Liver (tissue), 9 donors: ENCODE measurements around the gene FMO2. TPM values are rescaled to one million over a fixed set of nuclear protein-coding genes. Genes with fewer than 3 reads are reported as not detected.

Experiments
- DNase-seq: peaks from one replicate; pipeline ENCODE4 v3.0.0-alpha.2; 2017; ENCODE audit warnings: low spot score
- H3K27ac ChIP-seq, 2 donors: one replicate each; pipeline ENCODE4 v1.7.0; 2013; ENCODE audit warnings: inconsistent platforms in 2 of 2, low read length in 2 of 2, control low read depth in 1 of 2, low read depth in 1 of 2, mild to moderate bottlenecking in 1 of 2
- H3K27me3 ChIP-seq, 4 donors: one replicate each; pipeline versions ENCODE4 v1.6.1 to v1.7.0; 2013; ENCODE audit warnings: low read length in 3 of 4, inconsistent platforms in 1 of 4, mild to moderate bottlenecking in 1 of 4, moderate library complexity in 1 of 4; ENCODE audit not compliant: control insufficient read depth in 4 of 4, insufficient read depth in 4 of 4
- H3K36me3 ChIP-seq, 4 donors: one replicate each; pipeline versions ENCODE4 v1.6.1 to v1.7.0; 2013; ENCODE audit warnings: low read length in 3 of 4, mild to moderate bottlenecking in 3 of 4, low read depth in 1 of 4, moderate library complexity in 1 of 4; ENCODE audit not compliant: control insufficient read depth in 4 of 4, insufficient read depth in 3 of 4
- H3K4me1 ChIP-seq, 4 donors: one replicate each; pipeline versions ENCODE4 v1.6.1 to v1.7.0; 2013; ENCODE audit warnings: low read length in 3 of 4, mild to moderate bottlenecking in 3 of 4, moderate library complexity in 1 of 4; ENCODE audit not compliant: control insufficient read depth in 4 of 4, insufficient read depth in 4 of 4
- H3K4me3 ChIP-seq, 3 donors: one replicate each; pipeline versions ENCODE4 v1.6.1 to v1.7.0; 2013; ENCODE audit warnings: low read length in 3 of 3, control low read depth in 1 of 3, low read depth in 1 of 3, mild to moderate bottlenecking in 1 of 3
- H3K9ac ChIP-seq, 2 donors: one replicate each; pipeline ENCODE4 v1.7.0; 2013; ENCODE audit warnings: low read length in 2 of 2, mild to moderate bottlenecking in 2 of 2, moderate library complexity in 2 of 2, control low read depth in 1 of 2, low read depth in 1 of 2
- H3K9me3 ChIP-seq, 4 donors: one replicate each; pipeline versions ENCODE4 v1.6.1 to v1.7.0; 2013; ENCODE audit warnings: low read length in 3 of 4; ENCODE audit not compliant: control insufficient read depth in 4 of 4
- EGR1 ChIP-seq, 2 donors: IDR thresholded peaks; 2 replicates each; pipeline ENCODE4 v1.6.1; 2016 to 2018; ENCODE audit warnings: antibody characterized with exemption in 2 of 2, low read depth in 2 of 2
- FOXA1 ChIP-seq: IDR thresholded peaks from 2 replicates; pipeline ENCODE4 v1.6.1; 2016; ENCODE audit warnings: antibody characterized with exemption
- FOXA2 ChIP-seq: IDR thresholded peaks from 2 replicates; pipeline ENCODE4 v1.6.1; 2016; ENCODE audit warnings: antibody characterized with exemption
- GABPA ChIP-seq, 2 donors: IDR thresholded peaks in 1 of 2; conservative IDR thresholded peaks in 1 of 2; 2 replicates each; pipeline ENCODE4 v1.6.1; 2016; ENCODE audit warnings: antibody characterized with exemption in 2 of 2, mild to moderate bottlenecking in 1 of 2, moderate library complexity in 1 of 2
- HNF4A ChIP-seq, 2 donors: conservative IDR thresholded peaks; 2 replicates each; pipeline ENCODE4 v1.6.1; 2016; ENCODE audit warnings: antibody characterized with exemption in 2 of 2, mild to moderate bottlenecking in 2 of 2
- HNF4G ChIP-seq: IDR thresholded peaks from 2 replicates; pipeline ENCODE4 v1.6.1; 2016; ENCODE audit warnings: antibody characterized with exemption
- JUND ChIP-seq, 2 donors: IDR thresholded peaks; 2 replicates each; pipeline ENCODE4 v1.6.1; 2016; ENCODE audit warnings: antibody characterized with exemption in 2 of 2
- NR2F2 ChIP-seq: IDR thresholded peaks from 2 replicates; pipeline ENCODE4 v1.6.1; 2016; ENCODE audit warnings: antibody characterized with exemption
- RAD21 ChIP-seq, 2 donors: IDR thresholded peaks; 2 replicates each; pipeline ENCODE4 v1.6.1; 2016; ENCODE audit warnings: antibody characterized with exemption in 2 of 2, mild to moderate bottlenecking in 2 of 2
- RXRA ChIP-seq, 2 donors: IDR thresholded peaks; 2 replicates each; pipeline ENCODE4 v1.6.1; 2017 to 2018; ENCODE audit warnings: antibody characterized with exemption in 2 of 2, mild to moderate bottlenecking in 1 of 2
- SP1 ChIP-seq: IDR thresholded peaks from 2 replicates; pipeline ENCODE4 v1.6.1; 2018; ENCODE audit warnings: antibody characterized with exemption, mild to moderate bottlenecking
- TAF1 ChIP-seq: conservative IDR thresholded peaks from 2 replicates; pipeline ENCODE4 v1.6.1; 2016; ENCODE audit warnings: antibody characterized with exemption, mild to moderate bottlenecking
- YY1 ChIP-seq: IDR thresholded peaks from 2 replicates; pipeline ENCODE4 v1.6.1; 2016; ENCODE audit warnings: antibody characterized with exemption, mild to moderate bottlenecking
- polyA plus RNA-seq, 2 donors: library from polyadenylated mRNA; stranded (reverse) in 1 of 2; unstranded in 1 of 2; fragments of 200-250 nt in 1 of 2; fragments of >200 nt in 1 of 2; fragmentation: Nextera tagmentation in 1 of 2; extraction: Ambion mirVana in 1 of 2; gene quantifications; one replicate each; pipeline versions ENCODE4 v1.2.1 to v1.2.3, GENCODE V29; 2013 to 2015
- total RNA-seq, 2 donors: library from RNA; depleted of rRNA; stranded (reverse); fragments of >200 nt; gene quantifications; one replicate each; pipeline ENCODE4 v1.2.3, GENCODE V29; 2014
- TF ChIP-seq, protein P1 (sequence below): fragments of 150-350 bp; IDR thresholded peaks from 2 replicates; pipeline ENCODE4 v1.5.1; 2017; ENCODE audit warnings: improper control_type of control experiment, low read depth, low read length; ENCODE audit not compliant: missing input control
- TF ChIP-seq, protein P2 (sequence below): IDR thresholded peaks from 2 replicates; pipeline ENCODE4 v1.6.1; 2016; ENCODE audit warnings: antibody characterized with exemption
- TF ChIP-seq, protein P3 (sequence below): IDR thresholded peaks from 2 replicates; pipeline ENCODE4 v1.6.1; 2016; ENCODE audit warnings: antibody characterized with exemption
- TF ChIP-seq, protein P4 (sequence below): IDR thresholded peaks from 2 replicates; pipeline ENCODE4 v1.6.1; 2016; ENCODE audit warnings: antibody characterized with exemption
- TF ChIP-seq, protein P5 (sequence below): IDR thresholded peaks from 2 replicates; pipeline ENCODE4 v1.6.1; 2016; ENCODE audit warnings: antibody characterized with exemption, mild to moderate bottlenecking
- donor health status: healthy.
- donor health status: healthy.
- donor health status: healthy.
- donor health status: healthy.
- donor health status: healthy.

Gene FMO2
- total and polyA plus RNA-seq, 4 donors = 0.14 to 1.6 (median 1.1) TPM

DNA sequence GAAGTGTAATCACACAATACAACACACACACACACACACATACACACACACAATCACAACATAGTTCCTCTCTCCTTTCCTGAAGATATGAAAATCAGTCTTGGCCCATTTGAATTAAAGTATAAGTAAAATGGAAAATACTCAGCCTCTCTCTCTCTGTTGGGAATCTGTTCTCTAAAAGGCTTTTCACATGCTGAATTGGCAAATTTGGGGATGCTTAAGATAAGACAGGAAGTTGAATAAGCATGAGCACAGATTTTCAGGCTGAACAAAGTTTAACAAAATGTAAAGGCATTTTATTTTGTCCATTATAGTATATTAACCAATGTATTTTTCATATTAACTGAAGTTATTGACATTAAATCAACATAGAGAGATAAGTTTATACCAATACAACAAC lies 23.7 kb upstream of the FMO2 start:
- Histone ChIP-seq H3K36me3 (no peaks in the 10 kb centered on the region), H3K27me3 (no peaks in the 10 kb centered on the region), H3K4me3 (no peak overlapping the region), H3K27ac (peak overlapping the region; percentile 76 to 88), H3K9me3 (no peaks in the 10 kb centered on the region), H3K9ac (peak overlapping the region in 1 of 2 donors; percentile 25), H3K4me1 (peaks cover 3 to 24% (median 15%) of the 10 kb centered on the region in 4 donors)
- TF ChIP-seq SP1 (no peak), FOXA2 (no peak), EGR1 (IDR thresholded peaks at IDR 0.05; ENCODE audit: low read depth in 2 of 2) (no peak), GABPA (IDR thresholded peaks at IDR 0.05 in 1 of 2, conservative IDR thresholded peaks at IDR 0.05 in 1 of 2) (no peak), JUND (IDR thresholded peaks at IDR 0.05) (no peak), YY1 (no peak), FOXA1 (no peak), RAD21 (IDR thresholded peaks at IDR 0.05) (no peak), TAF1 (no peak), NR2F2 (no peak), HNF4A (conservative IDR thresholded peaks at IDR 0.05) (no peak), RXRA (IDR thresholded peaks at IDR 0.05) (no peak), HNF4G (no peak)
- TF ChIP-seq, protein P1, sequence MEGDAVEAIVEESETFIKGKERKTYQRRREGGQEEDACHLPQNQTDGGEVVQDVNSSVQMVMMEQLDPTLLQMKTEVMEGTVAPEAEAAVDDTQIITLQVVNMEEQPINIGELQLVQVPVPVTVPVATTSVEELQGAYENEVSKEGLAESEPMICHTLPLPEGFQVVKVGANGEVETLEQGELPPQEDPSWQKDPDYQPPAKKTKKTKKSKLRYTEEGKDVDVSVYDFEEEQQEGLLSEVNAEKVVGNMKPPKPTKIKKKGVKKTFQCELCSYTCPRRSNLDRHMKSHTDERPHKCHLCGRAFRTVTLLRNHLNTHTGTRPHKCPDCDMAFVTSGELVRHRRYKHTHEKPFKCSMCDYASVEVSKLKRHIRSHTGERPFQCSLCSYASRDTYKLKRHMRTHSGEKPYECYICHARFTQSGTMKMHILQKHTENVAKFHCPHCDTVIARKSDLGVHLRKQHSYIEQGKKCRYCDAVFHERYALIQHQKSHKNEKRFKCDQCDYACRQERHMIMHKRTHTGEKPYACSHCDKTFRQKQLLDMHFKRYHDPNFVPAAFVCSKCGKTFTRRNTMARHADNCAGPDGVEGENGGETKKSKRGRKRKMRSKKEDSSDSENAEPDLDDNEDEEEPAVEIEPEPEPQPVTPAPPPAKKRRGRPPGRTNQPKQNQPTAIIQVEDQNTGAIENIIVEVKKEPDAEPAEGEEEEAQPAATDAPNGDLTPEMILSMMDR = no peak
- TF ChIP-seq, protein P2, sequence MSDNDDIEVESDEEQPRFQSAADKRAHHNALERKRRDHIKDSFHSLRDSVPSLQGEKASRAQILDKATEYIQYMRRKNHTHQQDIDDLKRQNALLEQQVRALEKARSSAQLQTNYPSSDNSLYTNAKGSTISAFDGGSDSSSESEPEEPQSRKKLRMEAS = no peak
- TF ChIP-seq, protein P3, sequence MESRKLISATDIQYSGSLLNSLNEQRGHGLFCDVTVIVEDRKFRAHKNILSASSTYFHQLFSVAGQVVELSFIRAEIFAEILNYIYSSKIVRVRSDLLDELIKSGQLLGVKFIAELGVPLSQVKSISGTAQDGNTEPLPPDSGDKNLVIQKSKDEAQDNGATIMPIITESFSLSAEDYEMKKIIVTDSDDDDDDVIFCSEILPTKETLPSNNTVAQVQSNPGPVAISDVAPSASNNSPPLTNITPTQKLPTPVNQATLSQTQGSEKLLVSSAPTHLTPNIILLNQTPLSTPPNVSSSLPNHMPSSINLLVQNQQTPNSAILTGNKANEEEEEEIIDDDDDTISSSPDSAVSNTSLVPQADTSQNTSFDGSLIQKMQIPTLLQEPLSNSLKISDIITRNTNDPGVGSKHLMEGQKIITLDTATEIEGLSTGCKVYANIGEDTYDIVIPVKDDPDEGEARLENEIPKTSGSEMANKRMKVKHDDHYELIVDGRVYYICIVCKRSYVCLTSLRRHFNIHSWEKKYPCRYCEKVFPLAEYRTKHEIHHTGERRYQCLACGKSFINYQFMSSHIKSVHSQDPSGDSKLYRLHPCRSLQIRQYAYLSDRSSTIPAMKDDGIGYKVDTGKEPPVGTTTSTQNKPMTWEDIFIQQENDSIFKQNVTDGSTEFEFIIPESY = no peak
- TF ChIP-seq, protein P4, sequence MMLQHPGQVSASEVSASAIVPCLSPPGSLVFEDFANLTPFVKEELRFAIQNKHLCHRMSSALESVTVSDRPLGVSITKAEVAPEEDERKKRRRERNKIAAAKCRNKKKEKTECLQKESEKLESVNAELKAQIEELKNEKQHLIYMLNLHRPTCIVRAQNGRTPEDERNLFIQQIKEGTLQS = no peak
- TF ChIP-seq, protein P5, sequence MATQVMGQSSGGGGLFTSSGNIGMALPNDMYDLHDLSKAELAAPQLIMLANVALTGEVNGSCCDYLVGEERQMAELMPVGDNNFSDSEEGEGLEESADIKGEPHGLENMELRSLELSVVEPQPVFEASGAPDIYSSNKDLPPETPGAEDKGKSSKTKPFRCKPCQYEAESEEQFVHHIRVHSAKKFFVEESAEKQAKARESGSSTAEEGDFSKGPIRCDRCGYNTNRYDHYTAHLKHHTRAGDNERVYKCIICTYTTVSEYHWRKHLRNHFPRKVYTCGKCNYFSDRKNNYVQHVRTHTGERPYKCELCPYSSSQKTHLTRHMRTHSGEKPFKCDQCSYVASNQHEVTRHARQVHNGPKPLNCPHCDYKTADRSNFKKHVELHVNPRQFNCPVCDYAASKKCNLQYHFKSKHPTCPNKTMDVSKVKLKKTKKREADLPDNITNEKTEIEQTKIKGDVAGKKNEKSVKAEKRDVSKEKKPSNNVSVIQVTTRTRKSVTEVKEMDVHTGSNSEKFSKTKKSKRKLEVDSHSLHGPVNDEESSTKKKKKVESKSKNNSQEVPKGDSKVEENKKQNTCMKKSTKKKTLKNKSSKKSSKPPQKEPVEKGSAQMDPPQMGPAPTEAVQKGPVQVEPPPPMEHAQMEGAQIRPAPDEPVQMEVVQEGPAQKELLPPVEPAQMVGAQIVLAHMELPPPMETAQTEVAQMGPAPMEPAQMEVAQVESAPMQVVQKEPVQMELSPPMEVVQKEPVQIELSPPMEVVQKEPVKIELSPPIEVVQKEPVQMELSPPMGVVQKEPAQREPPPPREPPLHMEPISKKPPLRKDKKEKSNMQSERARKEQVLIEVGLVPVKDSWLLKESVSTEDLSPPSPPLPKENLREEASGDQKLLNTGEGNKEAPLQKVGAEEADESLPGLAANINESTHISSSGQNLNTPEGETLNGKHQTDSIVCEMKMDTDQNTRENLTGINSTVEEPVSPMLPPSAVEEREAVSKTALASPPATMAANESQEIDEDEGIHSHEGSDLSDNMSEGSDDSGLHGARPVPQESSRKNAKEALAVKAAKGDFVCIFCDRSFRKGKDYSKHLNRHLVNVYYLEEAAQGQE = no peak
- DNase-seq = no peak
